Activated gamma-delta T cell treated with Interleukin-2 at 50 U/mL for 16 hours (primary cell): ENCODE measurements around the gene HSPBP1.
"Not testable (repeated sequence)": the region's sequence is repeated elsewhere in the genome, so short reads cannot be mapped to it uniquely, and the experiment has no call there.

Source experiments
- DNase-seq: peaks from one replicate; pipeline ENCODE4 v3.0.0-alpha.2; 2020

The HSPBP1 gene

GRCh38 chr19:55231391-55232285, 48.3 kb downstream of the HSPBP1 start:
- DNase-seq, result no peak

GRCh38 chr19:55230780-55231179, 49.1 kb downstream of the HSPBP1 start:
- no peak for DNase-seq

GRCh38 chr19:55230329-55230728, 49.6 kb downstream of the HSPBP1 start:
- DNase-seq, result no peak

- no peak for DNase-seq
Observed at GRCh38 chr19:55229789-55230182, 50.1 kb downstream of the HSPBP1 start.

- DNase-seq, result no peak
Observed at GRCh38 chr19:55229145-55229788, 50.6 kb downstream of the HSPBP1 start.

GRCh38 chr19:55228403-55229031, 51.4 kb downstream of the HSPBP1 start, which contains the start of gene TMEM86B:
Gene TMEM86B, minus strand, starts transcription at chr19:55228763. Its CDS starts 22 bp downstream, at chr19:55228741.
- DNase-seq, result no peak

- no peak for DNase-seq
Observed at GRCh38 chr19:55228015-55228391, 51.9 kb downstream of the HSPBP1 start.

GRCh38 chr19:55227241-55228014, 52.5 kb downstream of the HSPBP1 start:
- DNase-seq, result no peak

GRCh38 chr19:55226788-55227187, 53.1 kb downstream of the HSPBP1 start:
- DNase-seq, result no peak

- DNase-seq, result no peak
Observed at GRCh38 chr19:55226273-55226672, 53.6 kb downstream of the HSPBP1 start.

GRCh38 chr19:55225415-55225958, 54.4 kb downstream of the HSPBP1 start:
- no peak for DNase-seq

- not testable (repeated sequence) for DNase-seq
Observed at GRCh38 chr19:55224679-55225414, 55.1 kb downstream of the HSPBP1 start.

- no peak for DNase-seq
Observed at GRCh38 chr19:55224038-55224665, 55.8 kb downstream of the HSPBP1 start.

- no peak for DNase-seq
Observed at GRCh38 chr19:55223291-55224037, 56.4 kb downstream of the HSPBP1 start.

GRCh38 chr19:55220525-55220924, 59.4 kb downstream of the HSPBP1 start:
- no peak for DNase-seq

- DNase-seq, result peak; percentile 22
Observed at GRCh38 chr19:55216461-55217198, 63.3 kb downstream of the HSPBP1 start.

GRCh38 chr19:55213547-55213946, 66.4 kb downstream of the HSPBP1 start:
- no peak for DNase-seq

GRCh38 chr19:55212447-55212846, 67.5 kb downstream of the HSPBP1 start:
- DNase-seq, result peak; percentile 27
